Osteocyte (in vitro differentiated cells): Measurements from ENCODE around the gene TCIRG1. TPM values are rescaled to one million over a fixed set of nuclear protein-coding genes. Genes with fewer than 3 reads are reported as not detected.

Experiments used
- DNase-seq: peaks from one replicate; pipeline ENCODE4 v3.0.0; 2021; ENCODE audit warnings: mixed read lengths; ENCODE audit not compliant: unreplicated experiment; ENCODE audit errors: extremely low spot score
- H3K27ac Mint-ChIP-seq: one replicate; pipeline ENCODE4 v1.8.0; 2021; ENCODE audit warnings: mild to moderate bottlenecking, mixed read lengths; ENCODE audit not compliant: unreplicated experiment
- H3K27me3 Mint-ChIP-seq: one replicate; pipeline ENCODE4 v1.8.0; 2021; ENCODE audit warnings: mixed read lengths; ENCODE audit not compliant: unreplicated experiment
- H3K36me3 Mint-ChIP-seq: one replicate; pipeline ENCODE4 v1.8.0; 2021; ENCODE audit warnings: mixed read lengths; ENCODE audit not compliant: unreplicated experiment
- H3K4me1 Mint-ChIP-seq: one replicate; pipeline ENCODE4 v1.8.0; 2021; ENCODE audit warnings: mixed read lengths; ENCODE audit not compliant: unreplicated experiment
- H3K4me3 Mint-ChIP-seq: one replicate; pipeline ENCODE4 v1.8.0; 2021; ENCODE audit warnings: mild to moderate bottlenecking, moderate library complexity, mixed read lengths; ENCODE audit not compliant: unreplicated experiment
- H3K9me3 Mint-ChIP-seq: one replicate; pipeline ENCODE4 v1.8.0; 2021; ENCODE audit warnings: mixed read lengths; ENCODE audit not compliant: unreplicated experiment
- CTCF ChIP-seq: fragments of 200-600 bp; sonication (generic); IDR thresholded peaks from 2 replicates; pipeline ENCODE4 v1.5.0; 2021; ENCODE audit warnings: antibody characterized with exemption, mild to moderate bottlenecking, moderate library complexity
- total RNA-seq: library from RNA; stranded (reverse); gene quantifications from 2 replicates; pipeline ENCODE4 v1.2.1, GENCODE V29; 2021

The TCIRG1 gene
- total RNA-seq, 1 donor from 2014 or later = 53.0 TPM

GRCh38 chr11:68038226-68038717 is 553 bp upstream of the TCIRG1 start:
- no peak for TF ChIP-seq CTCF
- Mint-ChIP-seq H3K4me1 (peaks cover 32% of the 10 kb centered on the region), H3K9me3 (no peaks in the 10 kb centered on the region), H3K27ac (peak overlapping the region; percentile 63), H3K27me3 (no peaks in the 10 kb centered on the region), H3K4me3 (peak overlapping the region; percentile 65), H3K36me3 (peaks cover 2% of the 10 kb centered on the region)
- DNase-seq = no peak

- H3K36me3 Mint-ChIP-seq = peaks cover 2% of the 10 kb centered on the region
- no peaks in the 10 kb centered on the region for H3K27me3 Mint-ChIP-seq
- no peaks in the 10 kb centered on the region for H3K9me3 Mint-ChIP-seq
- TF ChIP-seq CTCF = no peak
- H3K4me1 Mint-ChIP-seq = peaks cover 38% of the 10 kb centered on the region
- DNase-seq = no peak
- peak overlapping the region; percentile 84 for H3K27ac Mint-ChIP-seq
- H3K4me3 Mint-ChIP-seq = peak overlapping the region; percentile 72
Observed at GRCh38 chr11:68039526-68040086, 781 bp downstream of the TCIRG1 start.

GRCh38 chr11:68040101-68040956 is 1.5 kb downstream of the TCIRG1 start:
- H3K4me3 Mint-ChIP-seq = peak overlapping the region; percentile 72
- TF ChIP-seq CTCF = no peak
- peaks cover 38% of the 10 kb centered on the region for H3K4me1 Mint-ChIP-seq
- H3K36me3 Mint-ChIP-seq = peaks cover 2% of the 10 kb centered on the region
- peak overlapping the region; percentile 84 for H3K27ac Mint-ChIP-seq
- no peaks in the 10 kb centered on the region for H3K27me3 Mint-ChIP-seq
- DNase-seq = peak; percentile 85
- H3K9me3 Mint-ChIP-seq = no peaks in the 10 kb centered on the region

GRCh38 chr11:68040957-68041591 is 2.2 kb downstream of the TCIRG1 start:
- H3K9me3 Mint-ChIP-seq = no peaks in the 10 kb centered on the region
- peak overlapping the region; percentile 84 for H3K27ac Mint-ChIP-seq
- DNase-seq = no peak
- H3K36me3 Mint-ChIP-seq = peaks cover 2% of the 10 kb centered on the region
- no peak for TF ChIP-seq CTCF
- peaks cover 38% of the 10 kb centered on the region for H3K4me1 Mint-ChIP-seq
- H3K27me3 Mint-ChIP-seq = no peaks in the 10 kb centered on the region
- H3K4me3 Mint-ChIP-seq = no peak overlapping the region
